Measurements from ENCODE around the gene BTBD9.

DNA sequence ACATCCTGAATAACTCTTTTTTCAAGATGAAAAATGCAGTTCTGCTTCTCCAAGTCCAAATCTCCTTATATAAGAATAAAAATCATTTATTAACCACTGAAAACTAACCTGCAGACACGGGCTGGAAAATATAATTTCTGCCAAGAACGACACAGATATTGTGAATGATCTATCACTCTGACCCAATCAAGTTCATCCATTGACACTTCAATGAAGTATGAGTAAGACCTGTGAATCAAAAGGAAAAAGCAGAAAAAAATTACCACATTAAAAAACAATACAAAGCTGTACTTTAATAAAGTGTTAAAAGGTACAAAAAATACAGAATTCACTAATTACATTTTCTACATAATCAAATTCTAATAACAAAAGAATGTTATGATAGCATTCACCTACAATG is 62.2 kb downstream of the BTBD9 start:
- no peak for TF ChIP-seq POLR2A (IDR thresholded peaks at IDR 0.05; ENCODE audit: low read length)
- no peak for TF ChIP-seq GATA1 (IDR thresholded peaks at IDR 0.05; ENCODE audit: low read depth, low read length)

All from erythroblast (primary cell).